Transverse colon (tissue), 3 donors: Measurements from ENCODE around the gene DGKG.

Source experiments
- EP300 ChIP-seq: sonication (generic); formaldehyde crosslinking; IDR thresholded peaks from one replicate; pipeline ENCODE4 v1.6.1; 2017; ENCODE audit warnings: antibody characterized with exemption, low read depth
- POLR2A ChIP-seq: fragments of 450-650 bp; IDR thresholded peaks from one replicate; pipeline ENCODE4 v1.6.1; 2016; ENCODE audit warnings: antibody characterized with exemption, mild to moderate bottlenecking, moderate library complexity
- TF ChIP-seq, protein P1 (sequence below), 5 experiments: fragments of 200-600 bp in 3 of 5; fragments of 450-650 bp in 2 of 5; sonication (generic) in 3 of 5; IDR thresholded peaks; 1 replicate in 2 of 5; 2 replicates in 3 of 5; pipeline ENCODE4 v1.5.1; 2016 to 2017; ENCODE audit warnings: antibody characterized with exemption in 5 of 5, inconsistent platforms in 3 of 5, mild to moderate bottlenecking in 2 of 5, moderate library complexity in 1 of 5

DNA sequence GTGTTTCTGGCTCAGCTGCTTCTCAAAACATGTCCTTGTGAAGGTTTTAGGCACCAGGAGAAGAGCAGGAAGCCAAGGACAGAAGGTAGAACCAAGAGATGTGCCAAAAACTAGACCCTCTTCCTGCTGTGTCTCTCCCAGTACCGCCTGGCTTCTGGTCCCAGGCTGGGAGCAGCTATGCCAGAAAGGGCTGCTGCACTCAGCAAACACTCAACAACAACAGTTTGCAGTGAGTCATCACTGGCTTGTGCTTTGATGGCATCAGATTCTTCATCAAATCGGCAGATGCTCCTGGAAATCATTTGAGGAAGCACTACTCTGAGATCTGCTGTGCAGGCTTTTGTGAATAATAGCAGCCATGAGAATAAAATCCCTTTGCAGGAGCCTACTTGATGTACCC lies 63.2 kb downstream of the DGKG start:
- TF ChIP-seq, protein P1, sequence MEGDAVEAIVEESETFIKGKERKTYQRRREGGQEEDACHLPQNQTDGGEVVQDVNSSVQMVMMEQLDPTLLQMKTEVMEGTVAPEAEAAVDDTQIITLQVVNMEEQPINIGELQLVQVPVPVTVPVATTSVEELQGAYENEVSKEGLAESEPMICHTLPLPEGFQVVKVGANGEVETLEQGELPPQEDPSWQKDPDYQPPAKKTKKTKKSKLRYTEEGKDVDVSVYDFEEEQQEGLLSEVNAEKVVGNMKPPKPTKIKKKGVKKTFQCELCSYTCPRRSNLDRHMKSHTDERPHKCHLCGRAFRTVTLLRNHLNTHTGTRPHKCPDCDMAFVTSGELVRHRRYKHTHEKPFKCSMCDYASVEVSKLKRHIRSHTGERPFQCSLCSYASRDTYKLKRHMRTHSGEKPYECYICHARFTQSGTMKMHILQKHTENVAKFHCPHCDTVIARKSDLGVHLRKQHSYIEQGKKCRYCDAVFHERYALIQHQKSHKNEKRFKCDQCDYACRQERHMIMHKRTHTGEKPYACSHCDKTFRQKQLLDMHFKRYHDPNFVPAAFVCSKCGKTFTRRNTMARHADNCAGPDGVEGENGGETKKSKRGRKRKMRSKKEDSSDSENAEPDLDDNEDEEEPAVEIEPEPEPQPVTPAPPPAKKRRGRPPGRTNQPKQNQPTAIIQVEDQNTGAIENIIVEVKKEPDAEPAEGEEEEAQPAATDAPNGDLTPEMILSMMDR (IDR thresholded peaks at IDR 0.05): no peak
- TF ChIP-seq EP300: no peak
- no peak for TF ChIP-seq POLR2A
